GM12878 (cell line): ENCODE data around the gene OPRL1. TPM values are rescaled to one million over a fixed set of nuclear protein-coding genes. Genes with fewer than 3 reads are reported as not detected.

Experiments
- ATAC-seq: fragments of 200-7000 bp; cut with Tn5 transposase; 3 replicates; pipeline ENCODE4 v1.9.1; 2020; ENCODE audit warnings: mild to moderate bottlenecking, moderate library complexity
- BruUV-seq: library from RNA; stranded (reverse); fragments of 400-500 nt; replicated peaks from 2 replicates; lab custom pipeline; 2021; lab: Mats Ljungman, UMichigan
- CTCF ChIA-PET: fragments of 300-600 bp; sonication (Branson Sonifier 250); formaldehyde crosslinking; extraction: SDS; loops from one replicate; lab custom pipeline; 2021; ENCODE audit warnings: inconsistent platforms; lab: Yijun Ruan, JAX
- POLR2A ChIA-PET: fragments of 350-600 bp; formaldehyde crosslinking; extraction: SDS; loops from one replicate; lab custom pipeline; 2021; ENCODE audit warnings: inconsistent platforms; lab: Charles Lee
- RAD21 ChIA-PET: fragments of 300-600 bp; sonication (Branson Sonifier 250); formaldehyde crosslinking; loops from one replicate; lab custom pipeline; 2023; ENCODE audit warnings: antibody characterized with exemption; ENCODE audit not compliant: unreplicated experiment; lab: Charles Lee
- SMC1A ChIA-PET: fragments of 300-600 bp; sonication (Branson Sonifier 250); formaldehyde crosslinking; loops from one replicate; lab custom pipeline; 2023; ENCODE audit not compliant: unreplicated experiment, uncharacterized antibody; lab: Charles Lee
- DNase-seq: peaks from one replicate; pipeline ENCODE4 v3.0.0-alpha.2; 2011; ENCODE audit warnings: low read depth, low spot score
- FAIRE-seq: peaks from 3 replicates; lab custom pipeline; 2011; peaks lifted over from hg19 to GRCh38; lab: Jason Lieb, UNC
- H2AFZ ChIP-seq: 2 replicates; pipeline ENCODE4 v1.6.0; 2011; ENCODE audit warnings: low read depth, low read length, control low read depth; ENCODE audit not compliant: control insufficient read depth
- H3K27ac ChIP-seq: 2 replicates; pipeline ENCODE4 v1.5.1; 2011; ENCODE audit warnings: control low read depth; ENCODE audit not compliant: control insufficient read depth, insufficient read depth
- H3K27me3 ChIP-seq, 2 experiments: replicated peaks in 1 of 2; 2 replicates each; pipeline versions ENCODE4 v1.6.0 to v1.6.1; 2011; ENCODE audit warnings: low read length in 1 of 2; ENCODE audit not compliant: control insufficient read depth in 2 of 2, insufficient read depth in 2 of 2
- H3K36me3 ChIP-seq, 2 experiments: 2 replicates each; pipeline ENCODE4 v1.5.1; 2011; ENCODE audit warnings: low read length in 1 of 2; ENCODE audit not compliant: control insufficient read depth in 2 of 2, insufficient read depth in 2 of 2
- H3K4me1 ChIP-seq: 2 replicates; pipeline ENCODE4 v1.6.1; 2011; ENCODE audit warnings: mild to moderate bottlenecking, low read length, moderate library complexity, mixed read lengths; ENCODE audit not compliant: control insufficient read depth, insufficient read depth
- H3K4me2 ChIP-seq: 2 replicates; pipeline ENCODE4 v1.6.0; 2011; ENCODE audit warnings: control low read depth; ENCODE audit not compliant: control insufficient read depth, insufficient read depth
- H3K4me3 ChIP-seq: fragments of 200-600 bp; sonication (generic); 2 replicates; pipeline ENCODE4 v1.5.1; 2016
- H3K79me2 ChIP-seq: 2 replicates; pipeline ENCODE4 v1.6.0; 2011; ENCODE audit warnings: low read length; ENCODE audit not compliant: control insufficient read depth, insufficient read depth
- H3K9ac ChIP-seq: 2 replicates; pipeline ENCODE4 v1.8.0; 2011; ENCODE audit warnings: low read length, control low read depth, mixed read lengths; ENCODE audit not compliant: control insufficient read depth, insufficient read depth
- H3K9me3 ChIP-seq: replicated peaks from 3 replicates; pipeline ENCODE4 v1.5.1; 2011; ENCODE audit warnings: mild to moderate bottlenecking, low read length; ENCODE audit not compliant: control insufficient read depth, insufficient read depth
- H4K20me1 ChIP-seq: 2 replicates; pipeline ENCODE4 v1.6.0; 2011; ENCODE audit not compliant: control insufficient read depth, insufficient read depth
- ASH2L ChIP-seq: fragments of 300-600, 200-600 bp; sonication (generic); IDR thresholded peaks from 2 replicates; pipeline ENCODE4 v1.6.1; 2017; ENCODE audit warnings: low read depth, mild to moderate bottlenecking, borderline replicate concordance
- ATF2 ChIP-seq: IDR thresholded peaks from 2 replicates; pipeline ENCODE4 v1.6.1; 2012; ENCODE audit warnings: low read length, inconsistent platforms
- BMI1 ChIP-seq: fragments of 450-650 bp; IDR thresholded peaks from 2 replicates; pipeline ENCODE4 v1.6.1; 2016; ENCODE audit warnings: mild to moderate bottlenecking, moderate library complexity, borderline replicate concordance
- CBX3 ChIP-seq: fragments of 200-600 bp; sonication (generic); IDR thresholded peaks from 2 replicates; pipeline ENCODE4 v1.6.1; 2016; ENCODE audit warnings: low read depth, borderline replicate concordance
- CEBPB ChIP-seq, 2 experiments: fragments of 150-350 bp in 1 of 2; IDR thresholded peaks; 2 replicates each; pipeline ENCODE4 v1.6.1; 2012 to 2014; ENCODE audit warnings: low read depth in 2 of 2, low read length in 2 of 2, borderline replicate concordance in 1 of 2, inconsistent platforms in 1 of 2
- E2F4 ChIP-seq: IDR thresholded peaks from 2 replicates; pipeline ENCODE4 v1.6.1; 2012; ENCODE audit warnings: low read depth, low read length, improper control_type of control experiment
- EED ChIP-seq: sonication (generic); IDR thresholded peaks from 2 replicates; pipeline ENCODE4 v1.6.1; 2016; ENCODE audit warnings: antibody characterized with exemption, low read depth
- JUNB ChIP-seq: IDR thresholded peaks from 2 replicates; pipeline ENCODE4 v1.6.1; 2016; ENCODE audit warnings: antibody characterized with exemption, mild to moderate bottlenecking
- NKRF ChIP-seq: fragments of 450-650 bp; conservative IDR thresholded peaks from 2 replicates; pipeline ENCODE4 v1.6.1; 2017; ENCODE audit warnings: mild to moderate bottlenecking, moderate library complexity
- RB1 ChIP-seq: fragments of 450-650 bp; formaldehyde crosslinking; IDR thresholded peaks from 2 replicates; pipeline ENCODE4 v1.6.1; 2017; ENCODE audit warnings: mild to moderate bottlenecking, borderline replicate concordance
- RELA ChIP-seq: fragments of 450-650 bp; IDR thresholded peaks from 2 replicates; pipeline ENCODE4 v1.8.0; 2014; ENCODE audit warnings: borderline replicate concordance; ENCODE audit not compliant: partially characterized antibody
- SIN3A ChIP-seq: IDR thresholded peaks from 2 replicates; pipeline ENCODE4 v1.6.1; 2012; ENCODE audit warnings: low read depth, low read length, improper control_type of control experiment
- TAF1 ChIP-seq: IDR thresholded peaks from 2 replicates; pipeline ENCODE4 v1.6.1; 2011; ENCODE audit warnings: mild to moderate bottlenecking, low read depth, low read length, borderline replicate concordance
- YY1 ChIP-seq: IDR thresholded peaks from 2 replicates; pipeline ENCODE4 v1.6.1; 2011; ENCODE audit warnings: low read depth, mild to moderate bottlenecking, low read length
- ZSCAN29 ChIP-seq: fragments of 450-650 bp; IDR thresholded peaks from 2 replicates; pipeline ENCODE4 v1.6.1; 2017; ENCODE audit warnings: mild to moderate bottlenecking, moderate library complexity
- ZZZ3 ChIP-seq: IDR thresholded peaks from 2 replicates; pipeline ENCODE4 v1.6.1; 2011; ENCODE audit warnings: low read depth; ENCODE audit not compliant: control insufficient read depth, insufficient read length
- WGBS: methylation state at CpG from one replicate; pipeline ENCODE4 v1.1.6; 2016; ENCODE audit warnings: low lambda C conversion rate; ENCODE audit not compliant: insufficient replicate concordance, insufficient coverage; ENCODE audit errors: missing lambda C conversion rate; 5-methylcytosine and 5-hydroxymethylcytosine counted together
- in situ Hi-C: fragments of 300-500 bp; cut with MboI; formaldehyde crosslinking; loops from 9 replicates; pipeline ENCODE4 v1.14.3; 2018; ENCODE audit warnings: mixed read lengths
- intact Hi-C: fragments of 100-400 bp; cut with micrococcal nuclease; formaldehyde crosslinking; loops from one replicate; pipeline ENCODE4 v1.14.2; 2022; ENCODE audit not compliant: unreplicated experiment
- polyA plus RNA-seq, 11 experiments: library from polyadenylated mRNA; depleted of rRNA in 4 of 11; unstranded in 6 of 11; stranded (reverse) in 5 of 11; fragments of >200 nt; fragmentation: Nextera tagmentation in 4 of 11; fragmentation: Illumina TruSeq in 1 of 11; extraction: Ambion mirVana in 4 of 11; extraction: Trizol in 1 of 11; gene quantifications; 1 replicate in 1 of 11; 2 replicates in 10 of 11; pipeline versions ENCODE4 v1.2.1 to v1.2.3, GENCODE V29; 2011 to 2016; ENCODE audit warnings: inconsistent platforms in 2 of 11, missing spikeins in 2 of 11, low read depth in 1 of 11
- total RNA-seq, 4 experiments: library from RNA; depleted of rRNA in 3 of 4; stranded (reverse); fragments of >200 nt in 3 of 4; fragmentation: Illumina TruSeq in 1 of 4; extraction: Trizol in 1 of 4; gene quantifications; 2 replicates each; pipeline versions ENCODE4 v1.2.1 to v1.2.3, GENCODE V29; 2013 to 2021

OPRL1 gene
- total and polyA plus RNA-seq, 10 of the 15 experiments (the other 5 are each of a cell fraction or from before 2014, with no cell fraction given): 0.04 to 0.41 (median 0.24) TPM; not detected in 1

- Histone ChIP-seq H3K4me2 (no peak overlapping the region), H3K9me3 (no peaks in the 10 kb centered on the region), H4K20me1 (no peaks in the 10 kb centered on the region), H3K27ac (no peak overlapping the region), H3K79me2 (no peaks in the 10 kb centered on the region), H3K27me3 (peaks cover 0 to 3% of the 10 kb centered on the region in 2 experiments; a peak in 1 of 4 replicates), H3K4me1 (peaks cover 5% of the 10 kb centered on the region), H3K36me3 (no peaks in the 10 kb centered on the region), H3K9ac (no peak overlapping the region), H2AFZ (no peak overlapping the region), H3K4me3 (no peak overlapping the region)
- in situ Hi-C loops (no loop called here), intact Hi-C loops (no loop called here)
- ChIA-PET POLR2A (interaction anchor here (0.6 to 1.0 kb wide), 2 partner anchors 33 to 588 kb away, joined by 3 read pairs; no protein-coding TSS in a partner anchor), RAD21 (interaction anchor here (1.1 kb wide), 1 partner anchor 39 kb away, joined by 4 read pairs; no protein-coding TSS in a partner anchor), SMC1A (no interaction called here), CTCF (interaction anchor here (1.2 to 2.8 kb wide), 4 partner anchors 17 to 59 kb away, joined by 3 to 12 read pairs (median 6); partner anchors contain the start of gene LKAAEAR1)
- DNase-seq (no peak), FAIRE-seq (no peak), ATAC-seq (no peak)
- TF ChIP-seq CEBPB (IDR thresholded peaks at IDR 0.05; ENCODE audit: borderline replicate concordance in 1 of 2, low read depth in 2 of 2, low read length in 2 of 2) (no peak), YY1 (no peak), BMI1 (no peak), ATF2 (no peak), JUNB (no peak), RB1 (no peak), SIN3A (no peak), RELA (no peak), EED (no peak), ZSCAN29 (no peak), CBX3 (no peak), NKRF (no peak), TAF1 (no peak), E2F4 (no peak), ASH2L (no peak), ZZZ3 (no peak)
- 47% methylated on average over 12 of the region's 17 CpGs for WGBS
- BruUV-seq: no TSS peak
Measured at GRCh38 chr20:64116541-64117431, 36.9 kb downstream of the OPRL1 start.
